Stomach (tissue), 9 donors: ENCODE results near the gene BSCL2. TPM values are rescaled to one million over a fixed set of nuclear protein-coding genes. Genes with fewer than 3 reads are reported as not detected.
"Not testable (repeated sequence)": the region's sequence is repeated elsewhere in the genome, so short reads cannot be mapped to it uniquely, and the experiment has no call there.

Experiments
- DNase-seq, 2 donors: peaks; one replicate each; pipeline versions ENCODE4 v3.0.0 to v3.0.0-alpha.2; 2013 to 2019
- H3K27ac ChIP-seq, 5 donors: fragments of 200-600 bp in 4 of 5; sonication (generic) in 4 of 5; one replicate each; pipeline ENCODE4 v1.5.1; 2013 to 2019; ENCODE audit warnings: mild to moderate bottlenecking in 1 of 5, moderate library complexity in 1 of 5
- H3K27me3 ChIP-seq, 3 donors: fragments of 200-600 bp; sonication (generic); one replicate each; pipeline ENCODE4 v1.5.1; 2017 to 2019; ENCODE audit warnings: mixed run types in 1 of 3
- H3K36me3 ChIP-seq, 4 donors: fragments of 200-600 bp; sonication (generic); 1 replicate in 3 of 4; 2 replicates in 1 of 4; pipeline ENCODE4 v1.5.1; 2016 to 2019
- H3K4me1 ChIP-seq, 4 donors: fragments of 200-600 bp; sonication (generic); one replicate each; pipeline ENCODE4 v1.5.1; 2016 to 2019
- H3K4me3 ChIP-seq, 4 donors: fragments of 200-600 bp; sonication (generic) in 3 of 4; one replicate each; pipeline ENCODE4 v1.5.1; 2016 to 2019; ENCODE audit warnings: mild to moderate bottlenecking in 1 of 4
- H3K9me3 ChIP-seq, 4 donors: fragments of 200-600 bp; sonication (generic); one replicate each; pipeline ENCODE4 v1.5.1; 2016 to 2019
- CTCF ChIP-seq, 7 experiments: fragments of 450-650 bp in 4 of 7; fragments of 200-600 bp in 3 of 7; sonication (generic) in 3 of 7; IDR thresholded peaks; one replicate each; pipeline ENCODE4 v1.5.1; 2016 to 2019; ENCODE audit warnings: antibody characterized with exemption in 7 of 7, control low read depth in 2 of 7, mild to moderate bottlenecking in 1 of 7
- EP300 ChIP-seq: sonication (generic); formaldehyde crosslinking; IDR thresholded peaks from one replicate; pipeline ENCODE4 v1.6.1; 2017; ENCODE audit warnings: antibody characterized with exemption
- POLR2A ChIP-seq, 4 donors: fragments of 450-650 bp; IDR thresholded peaks; one replicate each; pipeline ENCODE4 v1.6.1; 2016; ENCODE audit warnings: antibody characterized with exemption in 4 of 4, control low read depth in 2 of 4, mild to moderate bottlenecking in 1 of 4, moderate library complexity in 1 of 4
- POLR2AphosphoS5 ChIP-seq, 3 donors: sonication (generic); formaldehyde crosslinking; IDR thresholded peaks; one replicate each; pipeline ENCODE4 v1.6.1; 2016; ENCODE audit warnings: antibody characterized with exemption in 3 of 3
- WGBS, 5 donors: extraction: QIAGEN DNeasy Blood & Tissue Kit in 3 of 5; methylation state at CpG; one replicate each; pipeline versions ENCODE4 v1.1.5 to v1.1.7; 2013 to 2018; 5-methylcytosine and 5-hydroxymethylcytosine counted together
- intact Hi-C: fragments of 100-400 bp; cut with DNase I; formaldehyde crosslinking; loops from one replicate; pipeline ENCODE4 v1.15.1; 2023; ENCODE audit warnings: low total_unique reads
- polyA plus RNA-seq, 3 donors: library from polyadenylated mRNA; stranded (reverse); fragments of 200-250 nt; gene quantifications; one replicate each; pipeline ENCODE4 v1.2.3, GENCODE V29; 2013
- total RNA-seq, 5 donors: library from RNA; depleted of rRNA; stranded (reverse); fragments of >200 nt; gene quantifications; one replicate each; pipeline versions ENCODE4 v1.1.0 to v1.2.3, GENCODE V29; 2014 to 2016
- donor health status: healthy with polysubstance abuse.
- donor health status: Bipolar disorder and iron deficiency.
- donor health status: healthy.

The BSCL2 gene
- total and polyA plus RNA-seq, 8 donors = 29.9 to 144 (median 94.3) TPM

- TF ChIP-seq CTCF (IDR thresholded peaks at IDR 0.05) = no peak
- TF ChIP-seq EP300 = no peak
- TF ChIP-seq POLR2AphosphoS5 (IDR thresholded peaks at IDR 0.05) = no peak
- no peak for TF ChIP-seq POLR2A (IDR thresholded peaks at IDR 0.05)
- intact Hi-C loops = no loop called here
- Histone ChIP-seq H3K9me3 (no peaks in the 10 kb centered on the region), H3K4me3 (peak overlapping the region; percentile 78 to 94 (median 83)), H3K27me3 (no peaks in the 10 kb centered on the region), H3K36me3 (peaks cover 9 to 42% (median 29%) of the 10 kb centered on the region in 4 donors), H3K27ac (peak overlapping the region; percentile 91 to 97 (median 94)), H3K4me1 (peaks cover 24 to 57% (median 50%) of the 10 kb centered on the region in 4 donors)
- peak; percentile 55 to 89 for DNase-seq
- WGBS, 5 donors = 2 to 6% (median 2%) methylated on average over 12 to 36 of the region's 36 CpGs
These were observed 42.7 kb downstream of the BSCL2 start for GRCh38 chr11:62664405-62665074.

DNA sequence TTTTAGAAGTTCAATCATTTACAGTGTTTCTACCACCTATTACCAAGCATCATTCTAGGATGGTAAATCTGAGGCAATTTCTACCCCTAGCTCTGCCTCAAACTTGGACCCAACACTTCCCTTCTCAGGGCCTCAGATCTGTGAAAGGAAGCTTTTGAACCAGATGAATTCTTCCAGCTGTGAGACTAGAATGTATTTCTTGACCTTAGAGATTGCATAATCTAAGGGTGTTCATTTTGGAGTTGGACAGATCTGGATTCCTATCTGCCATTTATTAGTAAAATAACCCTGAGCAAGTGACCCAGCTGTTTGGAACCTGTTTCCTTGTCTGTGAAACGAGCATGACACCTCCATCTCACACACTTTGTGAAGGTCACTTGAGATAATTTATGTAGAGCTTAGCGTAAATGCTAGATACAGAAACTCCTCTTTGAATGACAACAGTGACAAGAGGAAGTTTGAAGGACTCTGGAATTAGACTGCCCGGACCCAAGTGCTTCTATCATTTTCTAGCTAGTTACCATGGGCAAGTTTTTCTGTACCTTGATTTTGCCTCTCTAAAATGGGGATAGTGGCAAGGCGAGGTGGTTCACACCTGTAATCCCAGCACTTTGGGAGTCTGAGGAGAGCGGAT, 50.3 kb downstream of the BSCL2 start:
- Histone ChIP-seq H3K4me3 (no peak overlapping the region), H3K9me3 (no peaks in the 10 kb centered on the region), H3K27ac (no peak overlapping the region), H3K36me3 (peaks cover 0 to 10% (median 5%) of the 10 kb centered on the region in 4 donors), H3K27me3 (no peaks in the 10 kb centered on the region), H3K4me1 (peaks cover 6 to 21% (median 9%) of the 10 kb centered on the region in 4 donors)
- DNase-seq = no peak
- 60 to 64% (median 63%) methylated on average over 5 of the region's 5 CpGs for WGBS, 5 donors
- intact Hi-C loops = no loop called here
- TF ChIP-seq POLR2A (IDR thresholded peaks at IDR 0.05) (no peak), EP300 (no peak), POLR2AphosphoS5 (IDR thresholded peaks at IDR 0.05) (no peak), CTCF (IDR thresholded peaks at IDR 0.05) (no peak)

DNA sequence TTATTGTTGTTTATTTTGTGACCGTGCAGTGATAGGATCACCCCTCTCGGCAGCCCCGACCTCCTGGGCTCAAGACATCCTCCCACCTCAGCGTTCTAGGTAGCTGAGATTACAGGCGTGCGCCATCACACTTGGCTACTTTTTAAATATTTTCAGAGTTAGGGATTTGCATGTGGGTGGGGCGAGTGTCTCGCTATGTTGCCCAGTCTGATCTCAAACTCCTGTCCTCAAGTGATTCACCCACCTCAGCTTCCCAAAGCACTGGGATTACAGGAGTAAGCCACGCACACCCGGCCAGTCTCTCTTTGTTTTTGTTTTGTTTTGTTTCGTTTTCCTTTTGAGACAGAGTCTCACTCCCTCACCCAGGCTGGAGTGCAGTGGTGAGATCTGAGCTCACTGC, 52.9 kb downstream of the BSCL2 start:
- Histone ChIP-seq H3K9me3 (no peaks in the 10 kb centered on the region), H3K4me1 (peaks cover 14 to 31% (median 22%) of the 10 kb centered on the region in 4 donors), H3K36me3 (peaks cover 6 to 10% (median 8%) of the 10 kb centered on the region in 4 donors), H3K27me3 (no peaks in the 10 kb centered on the region), H3K4me3 (no peak overlapping the region), H3K27ac (no peak overlapping the region)
- 80 to 85% (median 84%) methylated on average over 11 of the region's 11 CpGs for WGBS, 5 donors
- no peak for DNase-seq
- TF ChIP-seq CTCF (IDR thresholded peaks at IDR 0.05) = no peak
- intact Hi-C loops = no loop called here

DNA sequence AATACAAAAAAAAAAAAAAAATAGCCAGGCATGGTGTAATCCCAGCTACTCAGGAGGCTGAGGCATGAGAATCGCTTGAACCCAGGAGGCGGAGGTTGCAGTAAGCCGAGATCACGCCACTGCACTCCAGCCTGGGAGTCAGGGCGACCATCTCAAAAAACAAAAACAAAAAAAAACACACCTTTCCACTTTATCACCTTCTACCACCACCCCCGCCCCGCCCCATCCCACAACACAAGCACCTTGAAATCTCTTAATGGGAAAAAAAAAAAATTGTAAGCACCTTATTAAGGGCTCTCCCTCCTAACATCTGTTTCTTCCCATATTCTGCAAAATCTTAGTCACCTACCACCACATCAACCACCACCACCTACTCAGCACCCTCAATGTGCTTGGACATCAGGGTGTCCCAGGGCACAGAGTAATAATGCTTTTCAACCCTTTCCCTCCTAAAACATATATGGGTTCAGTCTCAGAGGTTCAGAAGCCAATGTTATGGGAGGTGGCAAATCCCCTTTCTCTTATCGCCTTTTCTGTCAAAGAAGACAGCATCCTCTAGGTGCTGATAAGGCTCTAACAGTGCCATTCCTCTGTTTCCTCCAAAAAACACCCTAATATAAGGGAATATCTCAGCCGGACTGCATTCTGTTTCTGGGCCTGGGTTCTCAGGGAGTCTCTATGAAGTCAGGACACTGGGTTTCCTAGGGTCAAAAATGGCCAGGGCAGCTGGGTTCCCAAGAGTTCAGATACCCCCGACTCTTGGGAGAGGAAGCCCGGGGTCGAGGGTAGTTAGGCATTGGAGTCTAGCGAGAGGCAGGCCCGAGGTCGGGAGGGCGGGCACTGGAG, 54.8 kb downstream of the BSCL2 start:
- Histone ChIP-seq H3K4me1 (peaks cover 15 to 33% (median 27%) of the 10 kb centered on the region in 4 donors), H3K4me3 (peak overlapping the region; percentile 67 to 93 (median 82)), H3K27ac (peak overlapping the region; percentile 87 to 96 (median 92)), H3K9me3 (no peaks in the 10 kb centered on the region), H3K27me3 (no peaks in the 10 kb centered on the region), H3K36me3 (peaks cover 21 to 29% (median 28%) of the 10 kb centered on the region in 4 donors)
- DNase-seq = no peak
- intact Hi-C loops = no loop called here
- 16 to 32% (median 25%) methylated on average over 16 of the region's 16 CpGs for WGBS, 5 donors
- no peak for TF ChIP-seq POLR2AphosphoS5 (IDR thresholded peaks at IDR 0.05)
- TF ChIP-seq POLR2A (IDR thresholded peaks at IDR 0.05) = no peak
- no peak for TF ChIP-seq CTCF (IDR thresholded peaks at IDR 0.05)

GRCh38 chr11:62650283-62650682, 56.9 kb downstream of the BSCL2 start:
- H3K9me3 ChIP-seq, H3K4me3 ChIP-seq, DNase-seq, intact Hi-C loops, H3K27ac ChIP-seq, H3K27me3 ChIP-seq: not testable (repeated sequence)
- 90 to 92% (median 90%) methylated on average over 12 of the region's 12 CpGs for WGBS, 5 donors
- Histone ChIP-seq H3K4me1 (peaks cover 27 to 50% (median 41%) of the 10 kb centered on the region in 4 donors), H3K36me3 (peaks cover 21 to 31% (median 28%) of the 10 kb centered on the region in 4 donors)
